Mucosa of gallbladder (tissue), 1 donor: ENCODE results near the gene TRIM60. TPM values are rescaled to one million over a fixed set of nuclear protein-coding genes. Genes with fewer than 3 reads are reported as not detected.
"Not testable (repeated sequence)": the region's sequence is repeated elsewhere in the genome, so short reads cannot be mapped to it uniquely, and the experiment has no call there.

Experiments
- DNase-seq: peaks from one replicate; pipeline ENCODE4 v3.0.0-alpha.2; 2020; ENCODE audit warnings: low spot score
- total RNA-seq: library from RNA; stranded (reverse); gene quantifications from one replicate; pipeline ENCODE4 v1.2.1, GENCODE V29; 2021
- donor health status: DM: no; HTN: no; CAD: no.

The TRIM60 gene
- total RNA-seq, 1 donor from 2014 or later, result not detected

DNA sequence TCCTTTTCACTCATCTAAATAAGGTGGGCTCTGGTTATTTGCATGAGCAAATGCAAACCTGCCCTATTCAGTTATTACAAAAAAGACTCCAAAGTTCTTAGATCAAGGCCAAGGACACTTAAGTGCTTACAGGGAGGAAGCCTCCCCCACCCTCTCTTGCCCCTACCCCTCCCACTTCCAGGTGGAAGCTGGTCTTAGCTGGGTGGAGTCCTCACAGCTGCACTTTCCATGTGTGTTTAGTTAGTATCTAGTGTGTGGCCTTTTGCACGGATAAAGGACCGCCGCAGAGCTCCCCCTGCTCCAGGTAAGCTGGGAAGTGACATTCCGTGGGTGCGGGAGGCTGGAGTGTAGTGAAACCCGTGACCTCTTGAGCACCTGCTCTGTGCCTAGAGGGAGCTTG lies 21.8 kb downstream of the TRIM60 start, which contains the start of gene TRIM75:
Gene TRIM75 (plus strand): TSS at position 222 of the 400 bp plus-strand sequence. CDS start 5,282 bp downstream, outside the sequence.
- DNase-seq, result no peak

DNA sequence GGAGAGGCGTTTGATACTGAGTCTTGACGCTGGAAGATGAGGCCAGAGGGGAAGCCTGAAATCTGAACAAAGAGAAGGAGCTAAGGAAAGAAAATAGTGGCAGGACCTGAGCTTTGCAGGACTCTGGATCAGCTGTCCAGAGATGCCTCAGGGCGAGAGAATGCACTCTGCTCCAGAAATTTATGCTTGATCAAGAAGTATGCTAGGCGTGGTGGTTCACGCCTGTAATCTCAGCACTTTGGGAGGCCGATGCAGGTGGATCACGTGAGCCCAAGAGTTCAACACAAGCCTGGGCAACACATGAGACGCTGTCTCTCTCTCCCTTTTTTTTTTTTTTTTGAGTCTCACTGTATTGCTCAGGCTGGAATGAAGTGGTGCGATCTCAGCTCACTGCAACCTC lies 23.8 kb downstream of the TRIM60 start:
- DNase-seq, result no peak

DNA sequence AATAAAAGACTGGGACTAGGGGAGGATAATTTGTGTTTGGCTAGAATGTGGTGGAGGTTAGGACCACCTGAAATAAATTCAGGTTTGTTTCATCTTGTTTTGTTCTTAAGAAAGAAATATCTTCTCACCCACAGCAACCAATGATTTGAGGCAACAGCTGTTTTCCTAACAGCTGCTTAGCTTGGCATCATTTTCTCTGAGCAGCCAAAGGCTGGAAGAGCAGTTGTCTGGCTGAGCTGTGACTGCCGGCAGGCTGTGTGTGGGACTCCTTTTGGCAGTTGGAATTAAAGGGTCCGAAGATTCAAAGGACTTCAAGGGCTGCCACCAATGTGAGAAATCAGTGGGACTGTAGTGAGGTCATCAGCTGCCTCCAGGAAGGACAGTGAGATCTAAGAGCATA lies 26.9 kb downstream of the TRIM60 start:
- DNase-seq, result no peak

DNA sequence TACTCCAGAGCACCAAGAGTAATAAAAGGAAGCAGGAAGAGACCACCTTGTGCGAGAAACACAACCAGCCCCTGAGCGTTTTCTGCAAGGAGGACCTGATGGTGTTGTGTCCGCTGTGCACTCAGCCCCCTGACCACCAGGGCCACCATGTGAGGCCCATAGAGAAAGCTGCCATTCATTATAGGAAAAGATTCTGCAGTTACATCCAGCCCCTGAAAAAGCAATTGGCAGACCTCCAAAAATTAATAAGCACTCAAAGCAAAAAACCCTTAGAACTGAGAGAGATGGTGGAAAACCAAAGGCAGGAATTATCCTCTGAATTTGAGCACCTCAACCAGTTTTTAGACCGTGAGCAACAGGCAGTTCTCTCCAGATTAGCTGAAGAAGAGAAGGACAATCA lies 27.6 kb downstream of the TRIM60 start:
- DNase-seq, result no peak

DNA sequence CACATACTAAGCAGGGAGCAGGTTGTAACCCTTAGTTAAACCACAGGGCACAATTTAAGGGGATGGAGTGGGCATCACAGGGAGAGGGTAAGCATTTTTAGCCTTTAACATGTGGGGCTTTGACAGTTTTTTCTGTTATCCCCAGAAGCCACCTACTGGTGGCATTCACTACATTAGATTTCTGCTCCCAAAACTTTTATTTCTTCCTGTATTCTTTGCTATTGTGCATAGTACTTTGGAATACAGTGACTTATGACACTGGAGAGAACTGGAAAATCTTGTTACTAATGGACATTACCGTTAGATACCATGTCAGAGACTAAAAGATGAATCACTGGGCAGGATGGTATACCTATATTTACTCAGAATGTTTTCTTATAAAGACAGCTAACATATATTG lies 29.1 kb downstream of the TRIM60 start:
- no peak for DNase-seq

DNA sequence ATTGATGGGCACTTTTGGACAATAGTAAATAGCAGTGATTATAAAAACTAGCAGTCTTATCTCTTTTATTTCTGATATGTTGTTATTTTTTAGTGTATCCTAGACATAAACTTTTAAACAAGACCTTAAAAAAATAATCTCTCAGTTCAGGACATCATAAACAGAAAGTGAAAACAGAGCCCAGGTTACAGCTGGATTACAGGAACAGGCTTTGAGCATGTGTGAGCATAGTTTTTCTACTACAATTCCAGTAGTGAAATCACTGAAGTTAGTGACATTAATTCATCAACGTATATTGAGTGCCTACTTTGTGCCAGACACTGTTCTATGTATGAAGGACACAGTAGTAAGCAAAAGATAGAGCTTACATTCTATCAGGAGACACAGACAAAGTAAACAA lies 38.8 kb downstream of the TRIM60 start:
- DNase-seq, result no peak

DNA sequence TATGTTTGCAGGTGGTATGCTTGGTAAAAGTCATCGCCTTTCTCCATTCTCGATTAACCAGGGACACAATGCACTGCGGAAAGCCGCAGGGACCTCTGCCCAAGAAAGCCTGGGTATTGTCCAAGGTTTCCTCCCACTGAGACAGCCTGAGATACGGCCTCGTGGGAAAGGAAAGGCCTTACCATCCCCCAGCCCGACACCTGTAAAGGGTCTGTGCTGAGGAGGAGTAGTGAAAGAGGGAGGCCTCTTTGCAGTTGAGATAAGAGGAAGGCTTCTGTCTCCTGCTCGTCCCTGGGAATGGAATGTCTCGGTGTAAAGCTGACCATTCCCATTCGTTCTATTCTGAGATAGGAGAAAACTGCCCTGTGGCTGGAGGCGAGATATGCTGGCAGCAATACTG lies 41.5 kb downstream of the TRIM60 start:
- not testable (repeated sequence) for DNase-seq

DNA sequence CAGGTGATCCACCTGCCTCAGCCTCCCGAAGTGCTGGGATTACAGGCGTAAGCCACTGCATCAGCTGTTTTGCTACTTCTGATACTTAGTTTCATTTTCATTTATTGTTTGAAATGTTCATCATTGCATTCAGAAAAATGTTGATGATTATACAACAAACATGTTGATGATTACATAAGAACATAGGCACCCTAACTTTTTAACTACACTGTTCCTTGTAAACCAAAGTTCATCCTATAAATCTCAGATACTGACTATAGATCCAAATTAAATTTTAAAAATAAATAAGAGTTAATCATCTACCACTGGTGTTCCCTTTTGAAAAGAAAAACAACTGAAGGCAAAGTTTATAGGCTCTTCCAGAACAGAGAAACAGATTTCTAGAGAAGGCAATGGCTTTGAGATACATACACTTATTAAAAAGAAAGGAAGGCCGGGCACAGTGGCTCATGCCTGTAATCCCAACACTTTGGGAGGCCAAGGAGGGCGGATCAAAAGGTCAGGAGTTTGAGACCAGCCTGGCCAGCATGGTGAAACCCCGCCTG lies 45.3 kb downstream of the TRIM60 start:
- no peak for DNase-seq

DNA sequence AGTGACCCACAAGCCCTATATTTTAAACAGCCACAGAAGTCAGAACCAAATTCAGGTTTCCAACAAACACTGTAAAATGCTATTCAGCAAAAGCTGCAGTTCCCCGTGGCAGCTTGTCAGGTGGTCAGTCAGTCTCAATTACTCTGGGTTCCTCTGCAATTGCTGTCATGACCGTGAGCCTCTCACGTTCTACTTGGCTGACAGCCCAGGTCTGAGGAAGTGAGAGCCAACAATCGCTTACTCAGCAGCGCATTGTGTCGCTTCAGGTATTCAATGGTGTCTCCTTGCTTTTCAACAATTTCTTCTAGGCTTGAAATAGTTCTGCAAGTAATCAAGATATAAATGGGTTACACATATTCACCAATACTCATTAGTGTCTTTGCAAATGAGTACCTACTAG lies 47.7 kb downstream of the TRIM60 start:
- peak; percentile 38 for DNase-seq

DNA sequence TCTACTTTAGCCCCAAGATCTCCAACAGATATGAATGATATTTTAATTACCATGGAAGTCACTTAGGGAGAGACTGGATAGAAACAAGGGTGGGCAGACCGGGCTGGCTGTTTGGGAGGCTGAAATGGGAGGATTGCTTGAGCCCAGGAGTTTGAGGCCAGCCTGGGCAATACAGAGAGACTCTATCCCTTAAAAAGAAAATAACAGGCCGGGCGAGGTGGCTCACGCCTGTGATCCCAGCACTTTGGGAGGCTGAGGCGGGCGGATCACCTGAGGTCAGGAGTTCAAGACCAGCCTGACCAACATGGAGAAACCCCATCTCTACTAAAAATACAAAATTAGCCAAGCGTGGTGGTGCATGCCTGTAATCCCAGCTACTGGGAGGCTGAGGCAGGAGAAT lies 53.0 kb downstream of the TRIM60 start:
- DNase-seq, result not testable (repeated sequence)

DNA sequence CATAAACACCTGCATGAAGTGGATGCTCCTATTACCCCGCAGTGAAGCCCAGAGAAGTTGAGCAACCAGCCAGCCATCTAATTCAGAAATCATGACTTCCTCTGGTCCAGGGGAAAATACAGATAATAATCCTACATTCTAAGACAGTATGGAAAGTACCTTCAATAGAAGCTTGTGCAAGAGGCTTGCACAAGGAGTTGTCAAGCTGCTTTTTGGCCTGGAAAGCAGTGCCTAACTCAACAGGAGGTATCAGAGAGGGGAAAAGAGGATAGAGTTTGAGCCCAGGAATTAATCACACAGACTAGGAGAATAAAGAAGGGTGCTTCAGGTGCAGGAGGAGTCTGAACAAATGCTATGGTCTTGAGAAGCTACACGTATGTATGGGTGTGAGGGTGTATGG lies 54.1 kb downstream of the TRIM60 start:
- DNase-seq, result no peak

DNA sequence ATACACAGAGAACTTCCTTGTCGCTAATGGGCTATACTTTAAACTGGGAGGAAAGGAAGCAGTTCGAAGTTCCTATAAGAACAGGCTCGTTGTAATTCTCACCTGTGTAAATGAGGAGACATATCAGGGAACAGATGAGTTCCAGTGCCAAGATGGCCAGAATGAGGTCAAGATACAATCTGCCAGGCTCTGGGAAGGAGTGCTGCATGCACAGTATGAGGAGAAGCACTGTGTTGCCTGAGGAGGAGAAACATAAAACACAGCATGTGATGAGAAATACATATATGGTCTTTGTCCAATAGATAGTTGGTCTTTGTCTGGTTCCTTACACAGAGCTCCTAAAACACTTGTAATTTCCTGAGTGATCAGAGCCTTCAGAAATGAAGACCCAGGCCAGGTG lies 56.6 kb downstream of the TRIM60 start:
- no peak for DNase-seq

Other genes starting within 250 kb of the TRIM60 start
- 0.09 TPM for gene APELA, start 154.8 kb upstream of the TRIM60 start, total RNA-seq
- gene TRIM61, start 54.3 kb upstream of the TRIM60 start, total RNA-seq, result 2.8 TPM
- gene TRIM75, start 21.9 kb downstream of the TRIM60 start, total RNA-seq, result not detected
- 17.2 TPM for gene TMEM192, start 80.9 kb downstream of the TRIM60 start, total RNA-seq
- 25.0 TPM for gene KLHL2, start 175.6 kb downstream of the TRIM60 start, total RNA-seq